H1 (cell line): ENCODE results near the gene TBX4. TPM values are rescaled to one million over a fixed set of nuclear protein-coding genes. Genes with fewer than 3 reads are reported as not detected.

ENCODE experiments used
- CTCF ChIA-PET: fragments of 300-600 bp; sonication (Branson Sonifier 250); formaldehyde crosslinking; loops from one replicate; lab custom pipeline; 2021; ENCODE audit not compliant: partially characterized antibody; lab: Charles Lee
- POLR2A ChIA-PET: fragments of 300-600 bp; sonication (Branson Sonifier 250); formaldehyde crosslinking; loops from one replicate; lab custom pipeline; 2021; ENCODE audit warnings: inconsistent platforms; ENCODE audit not compliant: partially characterized antibody; lab: Charles Lee
- DNase-seq, 2 experiments: peaks; one replicate each; pipeline versions ENCODE4 v3.0.0 to v3.0.0-alpha.2; 2010 to 2022; ENCODE audit warnings: low spot score in 2 of 2, low read depth in 1 of 2, mixed read lengths in 1 of 2
- FAIRE-seq: peaks from 2 replicates; lab custom pipeline; 2011; peaks lifted over from hg19 to GRCh38; lab: Jason Lieb, UNC
- H2AFZ ChIP-seq: 2 replicates; pipeline ENCODE4 v1.8.1; 2012; ENCODE audit warnings: low read length, inconsistent platforms
- H2AK5ac ChIP-seq: 2 replicates; pipeline ENCODE4 v1.6.1; 2013; ENCODE audit warnings: low read depth, low read length
- H2BK120ac ChIP-seq: replicated peaks from 2 replicates; pipeline ENCODE3; 2013; ENCODE audit warnings: low read depth, low read length, inconsistent platforms
- H2BK12ac ChIP-seq: 2 replicates; pipeline ENCODE4 v1.6.1; 2013; ENCODE audit warnings: low read depth, low read length
- H2BK15ac ChIP-seq: 2 replicates; pipeline ENCODE4 v1.6.1; 2013; ENCODE audit warnings: low read length
- H2BK20ac ChIP-seq: 2 replicates; pipeline ENCODE4 v1.6.1; 2013; ENCODE audit warnings: low read length
- H2BK5ac ChIP-seq: 2 replicates; pipeline ENCODE4 v1.6.1; 2013; ENCODE audit warnings: low read depth, low read length
- H3K14ac ChIP-seq: 2 replicates; pipeline ENCODE4 v1.6.1; 2013; ENCODE audit warnings: inconsistent platforms; ENCODE audit not compliant: insufficient read length
- H3K18ac ChIP-seq: 2 replicates; pipeline ENCODE4 v1.6.1; 2013; ENCODE audit warnings: low read length; ENCODE audit errors: extremely low read depth
- H3K23ac ChIP-seq: 2 replicates; pipeline ENCODE4 v1.6.1; 2013; ENCODE audit warnings: inconsistent platforms; ENCODE audit not compliant: insufficient read length
- H3K23me2 ChIP-seq: 2 replicates; pipeline ENCODE4 v1.6.1; 2013; ENCODE audit warnings: low read depth, low read length
- H3K27ac ChIP-seq: 2 replicates; pipeline ENCODE4 v1.6.1; 2011; ENCODE audit warnings: low read depth, low read length, inconsistent platforms
- H3K27me3 ChIP-seq, 4 experiments: replicated peaks in 1 of 4; 1 replicate in 1 of 4; 2 replicates in 3 of 4; pipeline versions ENCODE4 v1.6.1 to v1.8.1; 2011 to 2013; ENCODE audit warnings: low read length in 3 of 4, mild to moderate bottlenecking in 3 of 4, inconsistent platforms in 2 of 4, mixed read lengths in 2 of 4, moderate library complexity in 1 of 4; ENCODE audit not compliant: control insufficient read depth in 3 of 4, insufficient read depth in 3 of 4; ENCODE audit errors: extremely low read depth in 1 of 4
- H3K36me3 ChIP-seq, 4 experiments: 2 replicates each; pipeline versions ENCODE4 v1.6.1 to v1.8.1; 2011 to 2013; ENCODE audit warnings: mild to moderate bottlenecking in 4 of 4, low read length in 3 of 4, moderate library complexity in 2 of 4, control low read depth in 1 of 4, inconsistent platforms in 1 of 4; ENCODE audit not compliant: insufficient read depth in 4 of 4, control insufficient read depth in 2 of 4
- H3K4ac ChIP-seq: replicated peaks from 2 replicates; pipeline ENCODE3; 2013; ENCODE audit warnings: low read length, low read depth, mixed read lengths, inconsistent platforms; ENCODE audit not compliant: insufficient read length
- H3K4me1 ChIP-seq, 4 experiments: replicated peaks in 1 of 4; 1 replicate in 1 of 4; 2 replicates in 3 of 4; pipeline versions ENCODE4 v1.6.1 to v1.8.1; 2011 to 2013; ENCODE audit warnings: low read length in 3 of 4, inconsistent platforms in 2 of 4, mixed read lengths in 1 of 4; ENCODE audit not compliant: insufficient read depth in 4 of 4, control insufficient read depth in 3 of 4
- H3K4me2 ChIP-seq, 2 experiments: 2 replicates each; pipeline versions ENCODE4 v1.6.1 to v1.8.1; 2011 to 2013; ENCODE audit warnings: low read depth in 2 of 2, low read length in 2 of 2, control low read depth in 1 of 2, inconsistent platforms in 1 of 2, mild to moderate bottlenecking in 1 of 2; ENCODE audit not compliant: insufficient read depth in 1 of 2
- H3K4me3 ChIP-seq, 4 experiments: fragments of 200-600, 300-600 bp in 1 of 4; sonication (generic), shearing (Covaris generic), sonication (Bioruptor Twin) in 1 of 4; 2 replicates each; pipeline versions ENCODE4 v1.5.1 to v1.8.1; 2011 to 2016; ENCODE audit warnings: low read length in 4 of 4, low read depth in 3 of 4, control low read depth in 2 of 4, inconsistent platforms in 2 of 4, mild to moderate bottlenecking in 2 of 4, mixed read lengths in 1 of 4, moderate library complexity in 1 of 4; ENCODE audit not compliant: insufficient read depth in 2 of 4; ENCODE audit errors: extremely low read depth in 1 of 4
- H3K56ac ChIP-seq: replicated peaks from 2 replicates; pipeline ENCODE3; 2013; ENCODE audit warnings: low read depth, mild to moderate bottlenecking, mixed read lengths, low read length, inconsistent platforms; ENCODE audit not compliant: insufficient read length
- H3K79me1 ChIP-seq: 2 replicates; pipeline ENCODE4 v1.6.1; 2013; ENCODE audit warnings: low read depth, low read length, control low read depth
- H3K79me2 ChIP-seq, 2 experiments: 2 replicates each; pipeline versions ENCODE4 v1.6.1 to v1.8.1; 2012 to 2013; ENCODE audit warnings: low read length in 2 of 2, mild to moderate bottlenecking in 2 of 2, inconsistent platforms in 1 of 2; ENCODE audit not compliant: insufficient read depth in 2 of 2, control insufficient read depth in 1 of 2
- H3K9ac ChIP-seq, 4 experiments: replicated peaks in 1 of 4; 1 replicate in 1 of 4; 2 replicates in 3 of 4; pipeline versions ENCODE4 v1.6.1 to v1.8.1; 2011 to 2013; ENCODE audit warnings: low read depth in 3 of 4, low read length in 3 of 4, control low read depth in 2 of 4, mild to moderate bottlenecking in 2 of 4, moderate library complexity in 2 of 4, inconsistent platforms in 1 of 4; ENCODE audit errors: extremely low read depth in 1 of 4
- H3K9me3 ChIP-seq, 2 experiments: 2 replicates each; pipeline versions ENCODE4 v1.6.1 to v1.8.1; 2012 to 2013; ENCODE audit warnings: mild to moderate bottlenecking in 2 of 2, moderate library complexity in 2 of 2, control low read depth in 1 of 2, inconsistent platforms in 1 of 2, low read depth in 1 of 2, low read length in 1 of 2, mixed read lengths in 1 of 2; ENCODE audit not compliant: insufficient read depth in 2 of 2
- H4K20me1 ChIP-seq, 2 experiments: replicated peaks in 1 of 2; 2 replicates each; pipeline versions ENCODE3 to v1.8.1; 2011 to 2013; ENCODE audit warnings: inconsistent platforms in 2 of 2, low read length in 2 of 2, mild to moderate bottlenecking in 1 of 2; ENCODE audit not compliant: insufficient read depth in 2 of 2, control insufficient read depth in 1 of 2
- H4K5ac ChIP-seq: 2 replicates; pipeline ENCODE4 v1.6.1; 2013; ENCODE audit warnings: low read length, low read depth, mixed read lengths, inconsistent platforms; ENCODE audit not compliant: insufficient read length
- H4K8ac ChIP-seq: 2 replicates; pipeline ENCODE4 v1.8.0; 2013; ENCODE audit warnings: mild to moderate bottlenecking, moderate library complexity, low read length, inconsistent platforms; ENCODE audit not compliant: insufficient read depth; ENCODE audit errors: extremely low read depth
- H4K91ac ChIP-seq: replicated peaks from 2 replicates; pipeline ENCODE3; 2013; ENCODE audit warnings: low read length, mixed read lengths, inconsistent platforms; ENCODE audit not compliant: insufficient read length
- ATF2 ChIP-seq: IDR thresholded peaks from 2 replicates; pipeline ENCODE4 v1.6.1; 2012; ENCODE audit warnings: low read length, inconsistent platforms
- CREB1 ChIP-seq: IDR thresholded peaks from 2 replicates; pipeline ENCODE4 v1.6.1; 2012; ENCODE audit warnings: inconsistent platforms
- CTBP2 ChIP-seq: IDR thresholded peaks from 2 replicates; pipeline ENCODE4 v1.7.0; 2011; ENCODE audit warnings: borderline replicate concordance, mild to moderate bottlenecking, moderate library complexity, mixed read lengths, low read length; ENCODE audit not compliant: insufficient read depth, insufficient read length
- JUND ChIP-seq: IDR thresholded peaks from 2 replicates; pipeline ENCODE4 v1.6.1; 2011; ENCODE audit warnings: mild to moderate bottlenecking, improper control_type of control experiment, low read length
- MAX ChIP-seq: IDR thresholded peaks from 2 replicates; pipeline ENCODE4 v1.6.1; 2012; ENCODE audit warnings: inconsistent platforms
- NRF1 ChIP-seq: IDR thresholded peaks from 2 replicates; pipeline ENCODE4 v1.6.1; 2011; ENCODE audit warnings: mild to moderate bottlenecking, low read depth, low read length, improper control_type of control experiment
- RAD21 ChIP-seq, 2 experiments: IDR thresholded peaks in 1 of 2; conservative IDR thresholded peaks in 1 of 2; 2 replicates each; pipeline ENCODE4 v1.6.1; 2011; ENCODE audit warnings: low read depth in 2 of 2, low read length in 2 of 2, improper control_type of control experiment in 1 of 2, inconsistent platforms in 1 of 2, mild to moderate bottlenecking in 1 of 2, moderate library complexity in 1 of 2
- SIN3A ChIP-seq, 2 experiments: IDR thresholded peaks in 1 of 2; conservative IDR thresholded peaks in 1 of 2; 2 replicates each; pipeline ENCODE4 v1.6.1; 2011 to 2012; ENCODE audit warnings: low read length in 2 of 2, improper control_type of control experiment in 1 of 2, low read depth in 1 of 2, mild to moderate bottlenecking in 1 of 2
- TBP ChIP-seq: IDR thresholded peaks from 2 replicates; pipeline ENCODE4 v1.6.1; 2011; ENCODE audit warnings: low read depth, low read length, improper control_type of control experiment
- TCF12 ChIP-seq: IDR thresholded peaks from 2 replicates; pipeline ENCODE4 v1.6.1; 2011; ENCODE audit warnings: low read depth, mild to moderate bottlenecking, low read length
- ZNF274 ChIP-seq: IDR thresholded peaks from 2 replicates; pipeline ENCODE4 v1.7.0; 2012; ENCODE audit warnings: low read length, borderline replicate concordance; ENCODE audit errors: extremely low read depth
- WGBS, 2 experiments: shearing (Covaris generic) in 1 of 2; methylation state at CpG; one replicate each; pipeline versions ENCODE4 v1.1.6 to v1.1.7; 2013 to 2015; ENCODE audit warnings: low lambda C conversion rate in 2 of 2, mixed read lengths in 2 of 2, inconsistent platforms in 1 of 2, low coverage in 1 of 2, missing lambda C conversion rate in 1 of 2; ENCODE audit not compliant: insufficient replicate concordance in 2 of 2, insufficient coverage in 1 of 2, insufficient read length in 1 of 2; ENCODE audit errors: extremely low coverage in 1 of 2, missing lambda C conversion rate in 1 of 2; 5-methylcytosine and 5-hydroxymethylcytosine counted together
- polyA plus RNA-seq, 7 experiments: library from polyadenylated mRNA; depleted of rRNA in 3 of 7; stranded (reverse) in 5 of 7; unstranded in 2 of 7; fragments of >200 nt in 5 of 7; fragments of 200-250 nt in 2 of 7; gene quantifications; 1 replicate in 5 of 7; 2 replicates in 1 of 7; 4 replicates in 1 of 7; pipeline versions ENCODE4 v1.2.1 to v1.2.3, GENCODE V29; 2011 to 2013; ENCODE audit warnings: missing spikeins in 2 of 7, mixed read lengths in 2 of 7
- total RNA-seq: library from RNA; stranded (reverse); fragmentation: NEBNext Ultra II Directional; extraction: Animal tissue kit (Norgen Biotek cat#: 25700); gene quantifications from 2 replicates; pipeline ENCODE4 v1.2.1, GENCODE V29; 2021

Gene TBX4
- total and polyA plus RNA-seq, 2 of the 8 experiments (the other 6 are each of a cell fraction or from before 2014, with no cell fraction given), result 0.02 TPM; not detected in 1

GRCh38 chr17:61444075-61444474, 8.1 kb upstream of the TBX4 start:
- peak in 1 of 2 experiments; percentile 43 for DNase-seq

More at GRCh38 chr17:61444075-61444474, 8.1 kb upstream of the TBX4 start:
- no peak overlapping the region for H3K4me2 ChIP-seq
- TF ChIP-seq CREB1 (no peak), RAD21 (IDR thresholded peaks at IDR 0.05 in 1 of 2, conservative IDR thresholded peaks at IDR 0.05 in 1 of 2; ENCODE audit: low read depth in 2 of 2, low read length in 2 of 2) (no peak), NRF1 (no peak), TBP (no peak), JUND (no peak), CTBP2 (no peak), TCF12 (no peak), MAX (no peak), ATF2 (no peak), ZNF274 (no peak), SIN3A (conservative IDR thresholded peaks at IDR 0.05 in 1 of 2, IDR thresholded peaks at IDR 0.05 in 1 of 2; ENCODE audit: low read depth in 1 of 2, low read length in 2 of 2) (no peak)
- 0 out of 2 replicates have a peak overlapping the region, but pooled peaks have one; percentile 14 for H3K18ac ChIP-seq
- no peak overlapping the region for H3K14ac ChIP-seq
- H3K79me1 ChIP-seq, result no peaks in the 10 kb centered on the region
- no peak overlapping the region for H3K27ac ChIP-seq
- H3K9ac ChIP-seq, result no peak overlapping the region
- no peak overlapping the region for H4K5ac ChIP-seq
- H3K56ac ChIP-seq, result no peak overlapping the region
- no peaks in the 10 kb centered on the region for H3K36me3 ChIP-seq
- H2AFZ ChIP-seq, result no peak overlapping the region
- no peak overlapping the region for H4K8ac ChIP-seq
- no peak overlapping the region for H2BK12ac ChIP-seq
- H2AK5ac ChIP-seq, result 0 out of 2 replicates have a peak overlapping the region, but pooled peaks have one; percentile 28
- 82% methylated on average over 13 of the region's 13 CpGs; no CpG with 5 or more reads in 1 of the 2 experiments for WGBS, 2 experiments
- H2BK5ac ChIP-seq, result no peak overlapping the region
- H3K27me3 ChIP-seq, result peaks cover 0 to 13% (median 3%) of the 10 kb centered on the region in 4 experiments; a peak in 5 of 7 replicates
- H3K23ac ChIP-seq, result no peak overlapping the region
- H2BK15ac ChIP-seq, result no peak overlapping the region
- 0 out of 7 replicates have a peak, but pooled peaks cover 0 to 3% (median 0%) of the 10 kb centered on the region in 4 experiments for H3K4me1 ChIP-seq
- no peaks in the 10 kb centered on the region for H3K9me3 ChIP-seq
- no peak for FAIRE-seq
- H2BK20ac ChIP-seq, result no peak overlapping the region
- no peaks in the 10 kb centered on the region for H4K20me1 ChIP-seq
- CTCF ChIA-PET, result interaction anchor here (0.9 to 1.8 kb wide), 9 partner anchors 11 to 473 kb away, joined by 3 to 8 read pairs (median 4); no protein-coding TSS in a partner anchor
- no peaks in the 10 kb centered on the region for H3K23me2 ChIP-seq
- no peak overlapping the region for H4K91ac ChIP-seq
- POLR2A ChIA-PET, result interaction anchor here (0.7 kb wide), 1 partner anchor 12 kb away, joined by 3 read pairs; no protein-coding TSS in a partner anchor
- H3K4me3 ChIP-seq, result no peak overlapping the region
- H3K4ac ChIP-seq, result no peak overlapping the region
- no peak overlapping the region for H2BK120ac ChIP-seq
- no peaks in the 10 kb centered on the region for H3K79me2 ChIP-seq
